ENCODE data around the gene KCNN3.
A peak's percentile ranks its signal among the peaks of the same experiment; 100 is the strongest.

The KCNN3 gene

DNA sequence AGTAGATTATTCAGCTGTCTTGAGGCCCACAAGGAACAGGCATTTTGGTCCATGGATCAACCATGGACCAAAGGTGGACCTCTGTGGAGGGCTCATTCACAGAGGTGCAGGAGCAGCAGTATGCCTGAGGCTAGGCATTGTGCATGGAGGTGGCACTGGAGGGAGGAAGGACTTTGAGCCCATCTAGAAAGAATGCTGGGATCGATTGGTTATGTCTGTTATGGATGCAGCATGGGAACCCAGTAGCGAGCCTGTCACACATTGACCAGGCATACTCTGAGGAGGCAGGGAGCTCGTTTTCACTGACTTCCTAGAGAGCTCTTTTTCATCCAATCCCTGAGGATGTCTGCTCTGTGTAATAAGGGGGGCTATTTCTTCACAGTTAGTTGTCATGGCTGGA lies 75.5 kb downstream of the KCNN3 start:
- DNase-seq (ENCODE audit: low read depth) = peak; percentile 8
- H3K4me3 ChIP-seq (ENCODE audit: low read depth, low read length) = no peak overlapping the region
- TF ChIP-seq MYC (IDR thresholded peaks at IDR 0.05; ENCODE audit: low read depth, low read length) (no peak), MAX (IDR thresholded peaks at IDR 0.05; ENCODE audit: low read depth, low read length) (no peak), POLR2A (IDR thresholded peaks at IDR 0.05; ENCODE audit: extremely low read depth, insufficient read length) (no peak)
- TF ChIP-seq, protein P1, sequence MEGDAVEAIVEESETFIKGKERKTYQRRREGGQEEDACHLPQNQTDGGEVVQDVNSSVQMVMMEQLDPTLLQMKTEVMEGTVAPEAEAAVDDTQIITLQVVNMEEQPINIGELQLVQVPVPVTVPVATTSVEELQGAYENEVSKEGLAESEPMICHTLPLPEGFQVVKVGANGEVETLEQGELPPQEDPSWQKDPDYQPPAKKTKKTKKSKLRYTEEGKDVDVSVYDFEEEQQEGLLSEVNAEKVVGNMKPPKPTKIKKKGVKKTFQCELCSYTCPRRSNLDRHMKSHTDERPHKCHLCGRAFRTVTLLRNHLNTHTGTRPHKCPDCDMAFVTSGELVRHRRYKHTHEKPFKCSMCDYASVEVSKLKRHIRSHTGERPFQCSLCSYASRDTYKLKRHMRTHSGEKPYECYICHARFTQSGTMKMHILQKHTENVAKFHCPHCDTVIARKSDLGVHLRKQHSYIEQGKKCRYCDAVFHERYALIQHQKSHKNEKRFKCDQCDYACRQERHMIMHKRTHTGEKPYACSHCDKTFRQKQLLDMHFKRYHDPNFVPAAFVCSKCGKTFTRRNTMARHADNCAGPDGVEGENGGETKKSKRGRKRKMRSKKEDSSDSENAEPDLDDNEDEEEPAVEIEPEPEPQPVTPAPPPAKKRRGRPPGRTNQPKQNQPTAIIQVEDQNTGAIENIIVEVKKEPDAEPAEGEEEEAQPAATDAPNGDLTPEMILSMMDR (IDR thresholded peaks at IDR 0.05; ENCODE audit: low read depth, low read length) = no peak

- TF ChIP-seq MAX (IDR thresholded peaks at IDR 0.05; ENCODE audit: low read depth, low read length) (no peak), MYC (IDR thresholded peaks at IDR 0.05; ENCODE audit: low read depth, low read length) (no peak), POLR2A (IDR thresholded peaks at IDR 0.05; ENCODE audit: extremely low read depth, insufficient read length) (no peak)
- TF ChIP-seq, protein P1 (IDR thresholded peaks at IDR 0.05; ENCODE audit: low read depth, low read length) = no peak
- DNase-seq (ENCODE audit: low read depth) = no peak
- no peak overlapping the region for H3K4me3 ChIP-seq (ENCODE audit: low read depth, low read length)
These were observed 76.4 kb downstream of the KCNN3 start for GRCh38 chr1:154793685-154794084.

GRCh38 chr1:154792899-154793298 lies 77.2 kb downstream of the KCNN3 start:
- DNase-seq (ENCODE audit: low read depth) = no peak
- H3K4me3 ChIP-seq (ENCODE audit: low read depth, low read length) = no peak overlapping the region
- TF ChIP-seq MYC (IDR thresholded peaks at IDR 0.05; ENCODE audit: low read depth, low read length) = no peak
- no peak for TF ChIP-seq POLR2A (IDR thresholded peaks at IDR 0.05; ENCODE audit: extremely low read depth, insufficient read length)
- TF ChIP-seq MAX (IDR thresholded peaks at IDR 0.05; ENCODE audit: low read depth, low read length) = no peak
- TF ChIP-seq, protein P1 (IDR thresholded peaks at IDR 0.05; ENCODE audit: low read depth, low read length) = no peak

GRCh38 chr1:154791292-154792166 lies 78.6 kb downstream of the KCNN3 start:
- TF ChIP-seq POLR2A (IDR thresholded peaks at IDR 0.05; ENCODE audit: extremely low read depth, insufficient read length) (no peak), MAX (IDR thresholded peaks at IDR 0.05; ENCODE audit: low read depth, low read length) (no peak), MYC (IDR thresholded peaks at IDR 0.05; ENCODE audit: low read depth, low read length) (no peak)
- TF ChIP-seq, protein P1 (IDR thresholded peaks at IDR 0.05; ENCODE audit: low read depth, low read length) = no peak
- DNase-seq (ENCODE audit: low read depth) = peak; percentile 43
- H3K4me3 ChIP-seq (ENCODE audit: low read depth, low read length) = no peak overlapping the region

DNA sequence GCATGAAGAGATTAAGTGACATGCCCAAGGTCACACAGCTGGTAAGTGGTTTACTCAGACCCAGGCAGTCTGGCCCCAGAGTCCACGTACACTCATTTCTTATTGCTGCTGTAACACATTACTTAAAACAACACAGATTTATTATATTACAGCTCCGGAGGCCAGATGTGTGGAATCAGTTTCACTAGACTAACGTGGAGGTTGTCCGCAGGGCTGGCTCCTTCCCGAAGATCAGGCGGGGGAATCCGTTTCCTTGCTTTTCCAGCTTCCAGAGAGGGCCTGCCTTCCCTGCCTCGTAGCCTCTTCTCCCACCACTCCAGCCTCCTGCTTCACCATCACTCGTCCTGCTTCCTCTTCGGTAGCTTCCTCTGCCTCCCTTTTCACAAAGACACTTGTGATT lies 81.2 kb downstream of the KCNN3 start:
- TF ChIP-seq MAX (IDR thresholded peaks at IDR 0.05; ENCODE audit: low read depth, low read length) (no peak), POLR2A (IDR thresholded peaks at IDR 0.05; ENCODE audit: extremely low read depth, insufficient read length) (no peak), MYC (IDR thresholded peaks at IDR 0.05; ENCODE audit: low read depth, low read length) (no peak)
- TF ChIP-seq, protein P1 (IDR thresholded peaks at IDR 0.05; ENCODE audit: low read depth, low read length) = no peak

More for the DNA sequence above, 81.2 kb downstream of the KCNN3 start:
- no peak for DNase-seq (ENCODE audit: low read depth)
- no peak overlapping the region for H3K4me3 ChIP-seq (ENCODE audit: low read depth, low read length)
